Pancreas (tissue), 10 donors: Measurements from ENCODE around the gene CBFA2T3. TPM values are rescaled to one million over a fixed set of nuclear protein-coding genes. Genes with fewer than 3 reads are reported as not detected.

Experiments used
- ATAC-seq, 4 donors: fragments of 200-7000 bp; cut with Tn5 transposase; one replicate each; pipeline versions ENCODE4 v1.8.0 to v1.9.1; 2020; ENCODE audit warnings: mild to moderate bottlenecking in 4 of 4, moderate library complexity in 4 of 4
- DNase-seq, 6 donors: peaks; one replicate each; pipeline ENCODE4 v3.0.0-alpha.2; 2020
- FAIRE-seq: peaks from 2 replicates; lab custom pipeline; 2012; peaks lifted over from hg19 to GRCh38; lab: Jason Lieb, UNC
- H3K27ac ChIP-seq, 4 donors: fragments of 200-600 bp; sonication (generic); 1 replicate in 3 of 4; 2 replicates in 1 of 4; pipeline versions ENCODE4 v1.5.0 to v1.8.0; 2020
- H3K27me3 ChIP-seq, 4 donors: fragments of 200-600 bp; one replicate each; pipeline ENCODE4 v1.8.0; 2021
- H3K36me3 ChIP-seq, 3 donors: fragments of 200-600 bp; sonication (generic) in 1 of 3; one replicate each; pipeline versions ENCODE4 v1.5.0 to v1.8.0; 2020 to 2021
- H3K4me1 ChIP-seq, 3 donors: fragments of 200-600 bp; one replicate each; pipeline ENCODE4 v1.8.0; 2021
- H3K4me3 ChIP-seq, 4 donors: fragments of 200-600 bp; sonication (generic) in 2 of 4; one replicate each; pipeline versions ENCODE4 v1.5.0 to v1.8.0; 2020 to 2021
- H3K9me3 ChIP-seq, 4 donors: fragments of 200-600 bp; one replicate each; pipeline ENCODE4 v1.8.0; 2021
- WGBS, 2 donors: extraction: QIAGEN DNeasy Blood & Tissue Kit; methylation state at CpG; one replicate each; pipeline ENCODE4 v1.1.7; 2013; 5-methylcytosine and 5-hydroxymethylcytosine counted together
- intact Hi-C, 3 donors: fragments of 100-400 bp; cut with DNase I; formaldehyde crosslinking; loops; one replicate each; pipeline versions ENCODE4 v1.11.1 to v1.14.2; 2022
- polyA plus RNA-seq, 2 donors: library from polyadenylated mRNA; stranded (reverse); fragments of 200-250 nt; gene quantifications; one replicate each; pipeline ENCODE4 v1.2.3, GENCODE V29; 2013
- total RNA-seq, 6 donors: library from RNA; stranded (reverse); fragmentation: NEBNext Ultra II Directional in 4 of 6; extraction: Animal tissue kit (Norgen Biotek cat#: 25700) in 4 of 6; gene quantifications; one replicate each; pipeline versions ENCODE4 v1.2.1 to v1.2.4, GENCODE V29; 2021 to 2023
- TF ChIP-seq, protein P1 (sequence below), 4 donors: fragments of 200-600 bp; sonication (generic) in 3 of 4; IDR thresholded peaks; one replicate each; pipeline versions ENCODE4 v1.5.0 to v1.8.0; 2021; ENCODE audit warnings: antibody characterized with exemption in 4 of 4
- donor health status: healthy with polysubstance abuse.
- donor health status: DM: no; HTN: no; CAD: no; lungs with moderate emphysema.
- donor health status: DM: no; HTN: no; CAD: no.
- donor health status: control.
- donor health status: control.
- donor health status: Bipolar disorder and iron deficiency.
- donor health status: DM: yes; HTN: yes; CAD: no.
- donor health status: DM: no; HTN: no; CAD: no.
- donor health status: DM: no; HTN: no; CAD: no.
- donor health status: DM: yes; HTN: yes; CAD: no.

Gene CBFA2T3
- total and polyA plus RNA-seq, 8 donors = 8.7 to 27.0 (median 21.9) TPM

DNA sequence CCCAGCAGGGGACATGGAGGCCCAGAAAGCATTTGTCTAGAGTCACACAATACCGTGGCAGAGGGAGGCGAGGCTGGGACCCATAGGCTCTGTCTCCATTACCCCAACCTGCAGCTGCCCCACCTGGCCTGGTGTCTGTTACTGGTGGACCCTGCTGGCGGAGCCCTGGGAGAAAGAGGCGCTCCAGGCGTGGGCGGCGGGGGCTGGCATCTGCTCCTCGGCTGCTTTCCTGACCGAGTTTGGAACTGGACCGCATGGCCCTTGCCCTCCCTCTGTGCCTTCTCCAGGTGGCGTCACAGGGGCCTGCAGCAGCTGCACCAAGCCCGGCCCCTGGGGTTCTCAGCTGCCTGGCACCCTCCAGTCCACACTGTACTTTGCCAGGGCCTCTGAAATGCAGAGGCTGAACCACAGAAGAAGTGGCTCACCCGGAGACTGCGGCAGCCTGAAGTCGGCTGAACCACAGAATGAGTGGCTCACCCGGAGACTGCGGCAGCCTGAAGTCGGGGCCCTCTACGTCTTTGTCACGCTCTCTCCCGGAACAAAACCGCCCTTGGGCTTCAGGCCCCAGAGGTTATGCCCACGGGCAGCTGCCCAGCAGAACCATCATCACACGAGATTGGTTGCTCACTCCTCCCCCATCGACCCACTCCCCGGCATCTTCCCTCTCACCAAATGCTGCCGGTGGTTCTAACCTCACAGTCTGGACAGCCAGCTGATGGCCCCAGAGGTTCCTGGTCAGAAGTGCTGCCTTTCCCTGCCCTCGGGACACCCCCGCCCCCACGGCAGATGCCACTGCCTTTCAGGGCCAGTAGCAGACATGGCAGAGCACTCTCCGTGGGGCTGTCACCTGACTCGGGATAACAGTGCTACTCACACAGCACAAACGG is 20.2 kb downstream of the CBFA2T3 start:
- H3K27me3 ChIP-seq = no peaks in the 10 kb centered on the region
- no peaks in the 10 kb centered on the region for H3K9me3 ChIP-seq
- no peak overlapping the region for H3K27ac ChIP-seq
- no peak overlapping the region for H3K4me3 ChIP-seq
- no peak for FAIRE-seq
- TF ChIP-seq, protein P1, sequence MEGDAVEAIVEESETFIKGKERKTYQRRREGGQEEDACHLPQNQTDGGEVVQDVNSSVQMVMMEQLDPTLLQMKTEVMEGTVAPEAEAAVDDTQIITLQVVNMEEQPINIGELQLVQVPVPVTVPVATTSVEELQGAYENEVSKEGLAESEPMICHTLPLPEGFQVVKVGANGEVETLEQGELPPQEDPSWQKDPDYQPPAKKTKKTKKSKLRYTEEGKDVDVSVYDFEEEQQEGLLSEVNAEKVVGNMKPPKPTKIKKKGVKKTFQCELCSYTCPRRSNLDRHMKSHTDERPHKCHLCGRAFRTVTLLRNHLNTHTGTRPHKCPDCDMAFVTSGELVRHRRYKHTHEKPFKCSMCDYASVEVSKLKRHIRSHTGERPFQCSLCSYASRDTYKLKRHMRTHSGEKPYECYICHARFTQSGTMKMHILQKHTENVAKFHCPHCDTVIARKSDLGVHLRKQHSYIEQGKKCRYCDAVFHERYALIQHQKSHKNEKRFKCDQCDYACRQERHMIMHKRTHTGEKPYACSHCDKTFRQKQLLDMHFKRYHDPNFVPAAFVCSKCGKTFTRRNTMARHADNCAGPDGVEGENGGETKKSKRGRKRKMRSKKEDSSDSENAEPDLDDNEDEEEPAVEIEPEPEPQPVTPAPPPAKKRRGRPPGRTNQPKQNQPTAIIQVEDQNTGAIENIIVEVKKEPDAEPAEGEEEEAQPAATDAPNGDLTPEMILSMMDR (IDR thresholded peaks at IDR 0.05) = no peak
- DNase-seq = peak in 1 of 6 donors; percentile 13
- no peak for ATAC-seq
- no peaks in the 10 kb centered on the region for H3K36me3 ChIP-seq
- 59 to 69% methylated on average over 32 to 33 of the region's 33 CpGs for WGBS, 2 donors
- H3K4me1 ChIP-seq = no peaks in the 10 kb centered on the region
- intact Hi-C loops = no loop called here

GRCh38 chr16:88955906-88956305 is 21.1 kb downstream of the CBFA2T3 start:
- H3K27ac ChIP-seq = no peak overlapping the region
- ATAC-seq = no peak
- TF ChIP-seq, protein P1 (IDR thresholded peaks at IDR 0.05) = no peak
- no peaks in the 10 kb centered on the region for H3K4me1 ChIP-seq
- H3K4me3 ChIP-seq = no peak overlapping the region
- peak in 2 of 6 donors; percentile 18 to 60 for DNase-seq
- H3K27me3 ChIP-seq = no peaks in the 10 kb centered on the region
- no peaks in the 10 kb centered on the region for H3K9me3 ChIP-seq
- FAIRE-seq = no peak
- intact Hi-C loops = no loop called here
- 76 to 84% methylated on average over 14 of the region's 14 CpGs for whole genome bisulfite sequencing, 2 donors
- no peaks in the 10 kb centered on the region for H3K36me3 ChIP-seq

GRCh38 chr16:88953003-88953690 is 23.9 kb downstream of the CBFA2T3 start:
- FAIRE-seq = no peak
- intact Hi-C loops = no loop called here
- Histone ChIP-seq H3K9me3 (no peaks in the 10 kb centered on the region), H3K36me3 (no peaks in the 10 kb centered on the region), H3K4me1 (no peaks in the 10 kb centered on the region), H3K4me3 (no peak overlapping the region), H3K27me3 (no peaks in the 10 kb centered on the region), H3K27ac (no peak overlapping the region)
- WGBS, 2 donors = 48% methylated on average over 26 to 28 of the region's 28 CpGs
- peak in 1 of 6 donors; percentile 57 for DNase-seq
- TF ChIP-seq, protein P1 (IDR thresholded peaks at IDR 0.05) = no peak
- no peak for ATAC-seq

- TF ChIP-seq, protein P1 (IDR thresholded peaks at IDR 0.05) = no peak
- no peak for DNase-seq
- Histone ChIP-seq H3K9me3 (no peaks in the 10 kb centered on the region), H3K36me3 (no peaks in the 10 kb centered on the region), H3K27ac (no peak overlapping the region), H3K4me1 (no peaks in the 10 kb centered on the region), H3K4me3 (no peak overlapping the region), H3K27me3 (no peaks in the 10 kb centered on the region)
- WGBS, 2 donors = 57 to 63% methylated on average over 11 of the region's 11 CpGs
- intact Hi-C loops = no loop called here
- no peak for ATAC-seq
- no peak for FAIRE-seq
Measured at GRCh38 chr16:88951989-88952388, 25.0 kb downstream of the CBFA2T3 start.
